ENCODE results near the gene ARL14EPL.

- TF ChIP-seq, protein P1, sequence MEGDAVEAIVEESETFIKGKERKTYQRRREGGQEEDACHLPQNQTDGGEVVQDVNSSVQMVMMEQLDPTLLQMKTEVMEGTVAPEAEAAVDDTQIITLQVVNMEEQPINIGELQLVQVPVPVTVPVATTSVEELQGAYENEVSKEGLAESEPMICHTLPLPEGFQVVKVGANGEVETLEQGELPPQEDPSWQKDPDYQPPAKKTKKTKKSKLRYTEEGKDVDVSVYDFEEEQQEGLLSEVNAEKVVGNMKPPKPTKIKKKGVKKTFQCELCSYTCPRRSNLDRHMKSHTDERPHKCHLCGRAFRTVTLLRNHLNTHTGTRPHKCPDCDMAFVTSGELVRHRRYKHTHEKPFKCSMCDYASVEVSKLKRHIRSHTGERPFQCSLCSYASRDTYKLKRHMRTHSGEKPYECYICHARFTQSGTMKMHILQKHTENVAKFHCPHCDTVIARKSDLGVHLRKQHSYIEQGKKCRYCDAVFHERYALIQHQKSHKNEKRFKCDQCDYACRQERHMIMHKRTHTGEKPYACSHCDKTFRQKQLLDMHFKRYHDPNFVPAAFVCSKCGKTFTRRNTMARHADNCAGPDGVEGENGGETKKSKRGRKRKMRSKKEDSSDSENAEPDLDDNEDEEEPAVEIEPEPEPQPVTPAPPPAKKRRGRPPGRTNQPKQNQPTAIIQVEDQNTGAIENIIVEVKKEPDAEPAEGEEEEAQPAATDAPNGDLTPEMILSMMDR (IDR thresholded peaks at IDR 0.05): no peak
- TF ChIP-seq POLR2A (IDR thresholded peaks at IDR 0.05): no peak
These were observed 44.2 kb downstream of the ARL14EPL start for GRCh38 chr5:116076496-116076895.
